HCT116 (cell line): Measurements from ENCODE around the gene APBA3. TPM values are rescaled to one million over a fixed set of nuclear protein-coding genes. Genes with fewer than 3 reads are reported as not detected.
"Not testable (repeated sequence)": the region's sequence is repeated elsewhere in the genome, so short reads cannot be mapped to it uniquely, and the experiment has no call there.

Experiments used
- ATAC-seq: fragments of 200-7000 bp; cut with Tn5 transposase; 2 replicates; pipeline ENCODE4 v1.9.1; 2020; ENCODE audit warnings: mild to moderate bottlenecking, moderate library complexity
- BruUV-seq: library from RNA; stranded (reverse); fragments of 400-500 nt; replicated peaks from 2 replicates; lab custom pipeline; 2021; lab: Mats Ljungman, UMichigan
- CTCF ChIA-PET: fragments of 300-600 bp; sonication (Branson Sonifier 250); formaldehyde crosslinking; loops from one replicate; lab custom pipeline; 2021; ENCODE audit warnings: antibody characterized with exemption; lab: Charles Lee
- POLR2A ChIA-PET: fragments of 300-600, 350-600 bp; sonication (Branson Sonifier 250); formaldehyde crosslinking; loops from one replicate; lab custom pipeline; 2021; ENCODE audit warnings: antibody characterized with exemption; lab: Charles Lee
- RAD21 ChIA-PET, 2 experiments: fragments of 300-600 bp; sonication (Branson Sonifier 250); formaldehyde crosslinking; loops; one replicate each; lab custom pipeline; 2023; ENCODE audit warnings: low total read pairs in 2 of 2; ENCODE audit not compliant: uncharacterized antibody in 2 of 2, unreplicated experiment in 2 of 2, low non-redundant PET in 1 of 2; lab: Charles Lee
- DNase-seq: peaks from one replicate; pipeline ENCODE4 v3.0.0-alpha.2; 2010; ENCODE audit warnings: low read depth, low spot score
- H2AFZ ChIP-seq: fragments of 200-600 bp; shearing (Covaris generic), sonication (generic); 2 replicates; pipeline ENCODE4 v1.6.1; 2017; ENCODE audit warnings: low read depth, mixed run types, mixed read lengths, antibody characterized with exemption, low read length; ENCODE audit not compliant: poor library complexity, severe bottlenecking
- H3K27ac ChIP-seq: 2 replicates; pipeline ENCODE4 v1.5.1; 2012; ENCODE audit warnings: low read depth, low read length
- H3K27me3 ChIP-seq: fragments of 200-600 bp; sonication (generic); 2 replicates; pipeline ENCODE4 v1.6.1; 2016; ENCODE audit warnings: mixed run types, low read length, mixed read lengths; ENCODE audit not compliant: insufficient read depth
- H3K36me3 ChIP-seq, 2 experiments: fragments of 200-500 bp in 1 of 2; fragments of 200-600 bp in 1 of 2; sonication (Bioruptor generic) in 1 of 2; sonication (generic) in 1 of 2; 2 replicates each; pipeline versions ENCODE4 v1.5.1 to v1.6.1; 2014 to 2016; ENCODE audit warnings: low read length in 2 of 2, inconsistent platforms in 1 of 2, mixed read lengths in 1 of 2, mixed run types in 1 of 2; ENCODE audit not compliant: insufficient read depth in 2 of 2, control insufficient read depth in 1 of 2
- H3K4me1 ChIP-seq, 2 experiments: fragments of 200-600 bp in 1 of 2; sonication (generic) in 1 of 2; 2 replicates each; pipeline versions ENCODE4 v1.5.1 to v1.6.1; 2012 to 2017; ENCODE audit warnings: low read length in 2 of 2, inconsistent platforms in 1 of 2, mild to moderate bottlenecking in 1 of 2, mixed read lengths in 1 of 2, mixed run types in 1 of 2, moderate library complexity in 1 of 2; ENCODE audit not compliant: insufficient read depth in 2 of 2, control insufficient read depth in 1 of 2
- H3K4me2 ChIP-seq: fragments of 200-600 bp; sonication (generic); 2 replicates; pipeline ENCODE4 v1.6.1; 2017; ENCODE audit warnings: mixed run types, low read length, mixed read lengths
- H3K4me3 ChIP-seq, 2 experiments: fragments of 200-600 bp in 1 of 2; sonication (generic) in 1 of 2; replicated peaks in 1 of 2; 2 replicates each; pipeline ENCODE4 v1.5.1; 2011 to 2016; ENCODE audit warnings: low read length in 2 of 2, control low read depth in 1 of 2, low read depth in 1 of 2, mild to moderate bottlenecking in 1 of 2, mixed read lengths in 1 of 2, mixed run types in 1 of 2
- H3K79me2 ChIP-seq: fragments of 200-600 bp; sonication (generic); 2 replicates; pipeline ENCODE4 v1.6.1; 2017; ENCODE audit warnings: mild to moderate bottlenecking, mixed run types, low read length, moderate library complexity, mixed read lengths; ENCODE audit not compliant: insufficient read depth
- H3K9ac ChIP-seq: fragments of 200-600 bp; sonication (generic); 2 replicates; pipeline ENCODE4 v1.6.1; 2016; ENCODE audit warnings: low read length, mixed read lengths
- H3K9me2 ChIP-seq: fragments of 200-600 bp; sonication (generic), shearing (Covaris generic); 2 replicates; pipeline ENCODE4 v1.6.1; 2017; ENCODE audit warnings: mixed run types, mild to moderate bottlenecking, moderate library complexity; ENCODE audit not compliant: insufficient read depth
- H3K9me3 ChIP-seq, 2 experiments: fragments of 200-500 bp in 1 of 2; fragments of 200-600 bp in 1 of 2; sonication (Bioruptor generic) in 1 of 2; sonication (generic) in 1 of 2; 2 replicates each; pipeline ENCODE4 v1.6.1; 2014 to 2017; ENCODE audit warnings: low read length in 2 of 2, mixed read lengths in 2 of 2, inconsistent platforms in 1 of 2, low read depth in 1 of 2, mild to moderate bottlenecking in 1 of 2, mixed run types in 1 of 2, moderate library complexity in 1 of 2; ENCODE audit not compliant: control insufficient read depth in 1 of 2, insufficient read depth in 1 of 2
- H4K20me1 ChIP-seq: fragments of 200-600 bp; sonication (generic), shearing (Covaris generic); 2 replicates; pipeline ENCODE4 v1.6.1; 2017; ENCODE audit warnings: mixed run types, mild to moderate bottlenecking, moderate library complexity; ENCODE audit not compliant: insufficient read depth
- CBX3 ChIP-seq: IDR thresholded peaks from 2 replicates; pipeline ENCODE4 v1.6.1; 2012; ENCODE audit warnings: low read depth
- CEBPB ChIP-seq: IDR thresholded peaks from 2 replicates; pipeline ENCODE4 v1.6.1; 2012; ENCODE audit warnings: low read depth
- CTCF ChIP-seq, 3 experiments: fragments of 200-600 bp in 1 of 3; sonication (generic) in 1 of 3; IDR thresholded peaks in 2 of 3; conservative IDR thresholded peaks in 1 of 3; 2 replicates each; pipeline ENCODE4 v1.5.1; 2012 to 2017; ENCODE audit warnings: low read depth in 2 of 3, low read length in 2 of 3, antibody characterized with exemption in 1 of 3, borderline replicate concordance in 1 of 3, control low read depth in 1 of 3, mild to moderate bottlenecking in 1 of 3, mixed read lengths in 1 of 3, mixed run types in 1 of 3, moderate library complexity in 1 of 3; ENCODE audit not compliant: insufficient read depth in 1 of 3
- POLR2AphosphoS5 ChIP-seq: IDR thresholded peaks from 2 replicates; pipeline ENCODE4 v1.6.1; 2011; ENCODE audit warnings: mild to moderate bottlenecking, low read depth, low read length, moderate library complexity
- SIN3A ChIP-seq: IDR thresholded peaks from 2 replicates; pipeline ENCODE4 v1.6.1; 2012; ENCODE audit warnings: low read depth
- TCF7L2 ChIP-seq: IDR thresholded peaks from 2 replicates; pipeline ENCODE4 v1.7.0; 2011; ENCODE audit warnings: borderline replicate concordance, inconsistent platforms; ENCODE audit not compliant: insufficient read depth, insufficient read length; ENCODE audit errors: extremely low read depth
- ZBTB33 ChIP-seq: IDR thresholded peaks from 2 replicates; pipeline ENCODE4 v1.6.1; 2011; ENCODE audit warnings: mild to moderate bottlenecking, low read length, moderate library complexity; ENCODE audit not compliant: insufficient replicate concordance; ENCODE audit errors: extremely low read depth
- ZFX ChIP-seq: fragments of 450-650 bp; IDR thresholded peaks from 2 replicates; pipeline ENCODE4 v1.6.1; 2017
- intact Hi-C: fragments of 100-400 bp; cut with micrococcal nuclease; formaldehyde crosslinking; loops from 2 replicates; pipeline ENCODE4 v1.10.0; 2022
- total RNA-seq: library from RNA; stranded (reverse); gene quantifications from one replicate; pipeline ENCODE4 v1.2.1, GENCODE V29; 2021; ENCODE audit not compliant: unreplicated experiment

The APBA3 gene
- total RNA-seq, 1 experiment from 2014 or later: 29.5 TPM

- H3K9me3 ChIP-seq: no peaks in the 10 kb centered on the region
- intact Hi-C loops: loop anchor here (5.0 kb wide), 1 partner anchor 63 kb away; no protein-coding TSS in a partner anchor
- RAD21 ChIA-PET: interaction anchor here in 1 of 2 experiments (1.6 kb wide), 1 partner anchor 90 kb away, joined by 3 read pairs; no protein-coding TSS in a partner anchor
- POLR2A ChIA-PET: no interaction called here
- peaks cover 6 to 14% of the 10 kb centered on the region in 2 experiments; a peak in 2 of 4 replicates for H3K4me1 ChIP-seq
- BruUV-seq: no TSS peak
- no peak overlapping the region for H3K27ac ChIP-seq
- no peak overlapping the region for H3K4me2 ChIP-seq
- peaks cover 2 to 9% of the 10 kb centered on the region in 2 experiments; a peak in 1 of 4 replicates for H3K36me3 ChIP-seq
- TF ChIP-seq ZFX (no peak), SIN3A (no peak), TCF7L2 (no peak), ZBTB33 (no peak), POLR2AphosphoS5 (no peak), CTCF (IDR thresholded peaks at IDR 0.05 in 2 of 3, conservative IDR thresholded peaks at IDR 0.05 in 1 of 3; ENCODE audit: borderline replicate concordance in 1 of 3, insufficient read depth in 1 of 3, low read depth in 2 of 3, low read length in 2 of 3) (no peak), CEBPB (no peak), CBX3 (no peak)
- no peak overlapping the region for H3K9ac ChIP-seq
- H3K9me2 ChIP-seq: no peaks in the 10 kb centered on the region
- H3K27me3 ChIP-seq: no peaks in the 10 kb centered on the region
- ATAC-seq (no peak), DNase-seq (no peak)
- no peak overlapping the region for H2AFZ ChIP-seq
- no peaks in the 10 kb centered on the region for H4K20me1 ChIP-seq
- H3K79me2 ChIP-seq: peaks cover 32% of the 10 kb centered on the region
- CTCF ChIA-PET: no interaction called here
- no peak overlapping the region for H3K4me3 ChIP-seq
These were observed 1.8 kb downstream of the APBA3 start for GRCh38 chr19:3759482-3760254.

GRCh38 chr19:3758297-3758696 is 3.2 kb downstream of the APBA3 start:
- H3K9ac ChIP-seq, intact Hi-C loops, H3K4me3 ChIP-seq, H3K27me3 ChIP-seq, CTCF ChIA-PET, H3K27ac ChIP-seq, BruUV-seq, DNase-seq, H4K20me1 ChIP-seq, H3K9me2 ChIP-seq, H2AFZ ChIP-seq, POLR2A ChIA-PET, H3K36me3 ChIP-seq, H3K4me2 ChIP-seq, ATAC-seq, RAD21 ChIA-PET, H3K9me3 ChIP-seq: not testable (repeated sequence)
- H3K79me2 ChIP-seq: peaks cover 29% of the 10 kb centered on the region
- peaks cover 3 to 12% of the 10 kb centered on the region in 2 experiments; a peak in 2 of 4 replicates for H3K4me1 ChIP-seq
